Caki2 (cell line): ENCODE measurements around the gene FMN2. TPM values are rescaled to one million over a fixed set of nuclear protein-coding genes. Genes with fewer than 3 reads are reported as not detected.

ENCODE experiments used
- DNase-seq: peaks from one replicate; pipeline ENCODE4 v3.0.0-alpha.2; 2015; ENCODE audit warnings: low read depth
- in situ Hi-C: cut with HindIII; loops from 2 replicates; pipeline ENCODE4 v1.10.0; 2016; ENCODE audit warnings: low sequenced_read_pairs, low pct_unique_long_range_greater_than_20kb, mixed read lengths
- total RNA-seq: library from RNA; depleted of rRNA; stranded (reverse); fragments of >200 nt; shearing (Covaris generic); gene quantifications from 2 replicates; pipeline ENCODE4 v1.2.3, GENCODE V29; 2014; ENCODE audit warnings: low replicate concordance

The FMN2 gene
- total RNA-seq, 1 experiment from 2014 or later = 1.3 TPM

DNA sequence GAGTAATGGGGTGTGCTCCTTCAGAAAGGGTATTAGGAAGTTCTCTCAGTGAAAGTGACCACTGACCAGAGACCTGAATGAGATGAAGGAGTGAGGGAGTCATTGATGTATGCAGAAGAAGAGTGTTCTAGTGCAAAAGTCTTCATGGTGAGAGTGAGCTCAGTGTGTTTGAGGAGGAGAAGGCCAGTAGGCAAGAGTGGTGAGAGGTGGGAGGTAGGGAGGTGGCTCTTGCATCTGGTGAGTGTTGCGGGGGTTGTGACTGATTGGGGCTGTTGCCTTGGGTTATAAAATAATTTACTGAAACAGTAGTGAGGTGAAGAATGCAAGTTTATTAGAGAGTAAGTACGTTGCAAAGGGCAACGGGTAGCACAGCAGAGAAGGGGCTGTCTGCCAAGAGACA lies 26.2 kb downstream of the FMN2 start:
- DNase-seq = no peak
- in situ Hi-C loops = no loop called here

DNA sequence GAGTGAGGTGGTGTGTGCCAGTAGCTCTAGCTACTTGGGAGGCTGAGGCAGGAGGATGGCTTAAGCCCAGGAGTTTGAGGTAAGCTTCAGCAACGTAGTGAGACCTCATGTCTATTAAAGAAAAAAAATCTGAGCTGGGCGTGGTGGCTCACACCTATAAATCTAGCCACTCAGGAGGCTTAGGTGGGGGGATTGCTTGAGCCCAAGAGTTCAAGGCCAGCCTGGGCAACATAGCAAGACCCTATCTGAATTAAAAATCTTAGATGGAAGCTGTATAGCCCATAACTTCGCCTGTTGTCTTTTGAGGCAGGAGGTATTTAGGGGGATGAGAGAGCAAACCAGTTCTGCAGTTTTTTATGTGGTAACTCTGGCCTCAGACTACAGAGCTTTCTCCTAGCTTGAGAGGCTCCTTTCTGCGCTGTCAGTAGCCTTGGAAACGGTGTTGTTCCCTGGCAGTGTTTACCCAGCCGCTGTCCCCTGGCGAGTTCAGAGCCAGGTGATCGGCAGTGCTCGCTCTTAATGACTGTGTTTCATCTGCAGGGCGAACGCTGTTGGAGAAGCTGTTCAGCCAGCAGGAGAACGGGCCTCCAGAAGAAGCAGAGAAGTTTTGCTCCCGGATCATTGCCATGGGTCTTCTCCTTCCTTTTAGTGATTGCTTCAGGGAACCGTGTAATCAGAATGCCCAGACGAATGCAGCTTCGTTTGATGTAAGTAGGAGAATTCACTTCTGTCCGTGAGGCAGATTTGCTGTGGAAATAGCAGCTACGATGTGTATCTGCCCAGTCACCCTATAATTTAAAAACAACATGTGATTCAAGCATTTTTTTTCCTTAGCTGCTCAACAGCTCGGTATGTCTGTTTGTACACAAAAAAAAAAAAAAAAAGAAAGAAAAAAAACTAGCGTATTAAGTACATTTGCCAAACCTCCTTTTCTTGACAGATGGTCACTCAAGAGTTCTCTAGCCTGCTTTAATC lies 31.2 kb downstream of the FMN2 start:
- no peak for DNase-seq
- in situ Hi-C loops = no loop called here

DNA sequence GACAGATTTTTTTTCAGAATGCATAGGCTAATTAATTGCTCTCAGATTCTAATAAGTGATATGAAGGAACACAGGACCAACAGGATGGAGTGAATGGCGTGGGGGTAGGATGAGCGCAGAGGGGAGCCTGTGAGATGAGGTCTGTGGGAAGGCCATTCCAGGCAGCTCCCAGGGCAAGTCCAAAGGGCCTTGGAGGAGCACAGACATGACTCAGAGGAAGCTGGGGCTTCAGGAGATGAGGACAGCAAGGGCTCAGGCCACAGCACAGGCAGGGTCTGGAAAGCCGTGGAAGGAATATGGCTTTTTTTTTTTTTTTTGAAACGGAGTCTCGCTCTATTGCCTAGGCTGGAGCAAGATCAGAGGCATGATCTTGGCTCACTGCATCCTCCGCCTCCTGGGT lies 35.1 kb downstream of the FMN2 start:
- DNase-seq = no peak
- in situ Hi-C loops = no loop called here

DNA sequence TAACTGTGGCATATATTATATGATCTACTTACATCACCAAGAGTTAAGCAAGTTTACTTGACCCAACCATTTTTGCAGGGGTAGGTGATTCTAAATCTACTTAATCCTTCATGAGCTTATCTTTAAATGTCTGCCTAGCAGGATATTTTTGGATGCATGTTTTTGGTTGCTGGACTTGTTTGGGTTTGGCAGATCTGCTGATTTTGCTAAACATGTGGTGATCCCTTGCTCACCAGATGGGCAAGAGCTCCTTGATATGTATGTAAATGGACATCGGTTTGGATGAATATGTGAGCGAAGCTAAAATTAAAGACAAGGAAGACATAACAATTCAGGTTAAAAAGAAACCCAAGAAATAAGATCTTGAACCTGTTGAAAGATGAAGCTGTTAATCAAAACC lies 36.7 kb downstream of the FMN2 start:
- no peak for DNase-seq
- in situ Hi-C loops = no loop called here

DNA sequence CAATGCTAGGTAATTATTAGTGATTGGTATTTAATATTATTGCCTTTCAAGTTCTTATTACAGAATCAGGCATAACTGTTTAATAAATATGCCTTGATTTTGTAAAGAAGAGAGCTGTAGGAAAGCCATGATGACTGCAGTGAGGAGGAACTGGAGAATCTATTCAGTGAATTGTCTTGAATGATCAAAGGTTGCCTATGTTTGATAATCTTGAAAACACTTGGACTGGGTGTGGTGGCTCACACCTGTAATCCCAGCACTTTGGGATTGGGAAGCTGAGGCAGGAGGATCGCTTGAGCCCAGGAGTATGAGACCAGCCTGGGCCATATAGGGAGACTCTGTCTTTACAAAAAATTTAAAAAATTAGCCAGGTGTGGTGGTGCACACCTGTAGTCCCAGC lies 42.4 kb downstream of the FMN2 start:
- in situ Hi-C loops = no loop called here
- DNase-seq = no peak

DNA sequence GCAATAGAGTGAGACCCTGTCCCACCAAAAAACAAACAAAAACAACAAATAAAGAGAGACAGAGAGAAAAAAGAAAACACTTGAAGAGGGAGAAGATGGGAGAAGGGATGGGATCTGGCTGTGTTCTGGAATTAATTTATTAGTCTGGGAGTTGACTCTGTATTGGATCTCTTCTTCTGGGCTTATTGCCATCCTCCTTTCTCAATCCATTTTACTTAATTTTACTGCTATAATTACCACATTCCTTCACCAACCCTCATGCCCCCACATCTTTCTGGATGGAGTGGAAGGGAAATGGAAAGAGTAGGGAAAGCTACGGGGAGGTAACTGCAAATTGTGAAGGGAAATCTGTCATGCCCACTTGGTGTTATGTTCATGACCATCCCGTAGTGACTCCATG lies 42.9 kb downstream of the FMN2 start:
- in situ Hi-C loops = no loop called here

DNA sequence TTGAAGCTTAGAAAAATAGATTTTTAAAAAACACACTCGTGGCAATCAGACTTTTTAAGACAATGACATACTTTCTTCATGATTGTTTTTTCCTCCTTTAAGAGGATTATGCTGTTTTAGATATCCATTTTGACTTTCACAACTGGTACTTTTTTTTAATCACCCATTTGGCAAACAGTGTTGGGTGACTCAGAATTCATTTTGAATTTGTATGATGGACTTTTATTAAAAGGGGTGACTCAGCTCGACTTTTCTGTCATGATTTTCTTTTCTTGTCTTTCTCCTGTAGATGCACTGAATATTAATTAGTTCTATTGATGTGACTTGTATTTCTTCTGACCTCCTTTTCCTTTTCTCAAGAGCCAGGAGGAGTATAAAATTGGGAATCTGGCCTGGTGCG lies 44.7 kb downstream of the FMN2 start:
- in situ Hi-C loops = no loop called here
- DNase-seq = no peak

More for the DNA sequence above, 42.9 kb downstream of the FMN2 start:
- no peak for DNase-seq

DNA sequence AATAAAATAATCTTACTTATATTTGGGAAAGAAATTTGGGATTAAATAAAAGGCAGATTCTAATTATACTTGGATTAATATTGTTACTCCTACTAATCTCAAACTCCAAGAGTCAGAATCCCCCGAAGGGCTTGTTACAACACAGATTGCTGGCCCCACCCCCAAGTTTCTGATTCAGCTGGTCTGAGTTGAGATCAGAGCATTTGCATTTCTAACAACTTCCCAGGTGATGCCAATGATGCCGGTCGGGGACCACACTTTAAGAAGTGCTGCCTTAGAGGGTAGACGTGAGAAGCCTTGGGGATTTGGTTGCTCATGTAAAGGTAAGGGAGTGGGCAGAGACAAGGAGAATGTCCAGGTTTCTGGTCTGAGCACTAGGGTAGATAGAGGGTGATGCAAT lies 47.2 kb downstream of the FMN2 start:
- in situ Hi-C loops = no loop called here
- DNase-seq = no peak

DNA sequence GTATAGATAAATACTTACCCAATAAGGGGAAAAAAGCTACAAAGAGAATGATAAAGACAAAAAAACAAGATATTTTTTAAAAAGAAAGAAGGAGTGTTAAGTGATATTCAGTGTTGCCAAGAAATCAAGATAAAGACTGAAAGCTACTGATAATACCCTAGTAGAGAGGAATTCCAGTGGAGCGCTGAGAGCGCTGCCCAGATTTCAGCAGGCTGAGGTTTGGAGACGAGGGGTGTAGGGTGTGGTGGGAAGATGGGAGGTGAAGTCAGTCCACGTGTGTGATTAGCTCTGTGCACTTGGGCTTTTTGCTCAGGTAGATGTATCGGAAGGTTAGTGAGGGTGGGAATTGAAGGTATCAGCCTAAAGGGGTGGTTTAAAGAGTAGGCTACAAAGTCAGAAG lies 47.8 kb downstream of the FMN2 start:
- in situ Hi-C loops = no loop called here
- no peak for DNase-seq

DNA sequence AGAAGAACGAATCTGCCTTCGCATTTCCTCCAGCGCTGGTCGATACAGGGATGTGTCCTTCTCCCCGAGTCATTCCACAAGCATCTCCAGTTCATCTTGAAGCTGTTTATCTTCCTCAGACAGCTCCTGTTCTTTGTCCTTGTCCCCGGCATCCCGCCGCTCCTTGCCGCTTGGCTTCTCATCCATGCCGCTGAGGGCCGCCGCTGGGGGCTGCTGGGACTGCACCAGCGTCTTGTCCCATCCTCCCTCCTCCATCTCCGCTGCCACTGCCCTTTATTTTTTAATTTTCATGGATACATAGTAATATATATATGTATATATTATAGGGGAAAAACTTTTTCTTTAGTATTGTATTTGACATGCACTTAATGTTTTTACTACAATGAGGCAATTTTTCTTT lies 53.4 kb downstream of the FMN2 start:
- DNase-seq = no peak
- in situ Hi-C loops = no loop called here

DNA sequence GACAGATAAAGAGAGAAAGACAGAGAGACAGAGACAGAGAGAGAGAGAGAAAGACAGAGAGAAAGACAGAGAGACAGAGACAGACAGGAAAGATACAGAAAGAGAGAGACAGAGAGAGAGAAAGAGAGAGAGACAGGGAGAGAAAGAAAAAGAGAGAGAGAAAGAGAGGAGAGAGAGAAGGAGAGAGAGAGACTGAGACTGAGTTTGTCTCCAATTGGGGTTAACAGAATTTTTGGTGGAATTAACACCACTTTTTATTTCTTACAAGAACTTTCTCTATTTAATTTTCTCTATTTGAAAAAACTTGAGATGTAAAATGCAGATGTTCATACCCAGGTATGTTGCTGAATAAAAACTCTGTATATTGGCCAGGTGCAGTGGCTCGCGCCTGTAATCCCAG lies 56.6 kb downstream of the FMN2 start:
- DNase-seq = no peak
- in situ Hi-C loops = no loop called here

DNA sequence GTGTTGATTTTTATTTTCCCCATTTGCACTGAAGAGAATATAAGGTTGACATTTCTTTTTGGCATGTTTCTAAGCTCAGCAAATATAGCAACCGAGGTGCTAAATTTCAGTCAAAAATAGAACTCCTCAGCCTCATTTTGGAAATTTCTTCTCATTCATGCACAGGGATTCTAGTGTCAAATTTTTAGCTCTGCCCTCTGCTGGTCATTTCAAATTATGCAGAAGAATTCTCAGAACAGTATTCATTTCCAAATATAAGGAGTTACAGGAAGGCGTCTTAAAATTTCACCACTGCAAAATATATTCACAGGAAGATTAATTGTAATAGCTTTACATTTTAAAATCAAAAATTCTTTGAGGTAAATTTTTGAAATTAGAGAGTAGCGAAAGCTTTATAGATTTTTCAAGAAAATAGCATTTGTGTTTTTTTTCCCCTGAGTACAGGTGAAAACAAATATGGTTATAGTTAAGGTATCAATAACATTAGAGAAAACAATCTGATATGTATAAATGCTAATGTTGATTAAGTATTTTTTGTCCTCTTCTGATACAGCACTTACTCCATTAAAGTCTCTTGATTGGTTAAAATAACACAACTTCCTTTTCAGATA lies 57.9 kb downstream of the FMN2 start:
- peak; percentile 26 for DNase-seq
- in situ Hi-C loops = no loop called here

DNA sequence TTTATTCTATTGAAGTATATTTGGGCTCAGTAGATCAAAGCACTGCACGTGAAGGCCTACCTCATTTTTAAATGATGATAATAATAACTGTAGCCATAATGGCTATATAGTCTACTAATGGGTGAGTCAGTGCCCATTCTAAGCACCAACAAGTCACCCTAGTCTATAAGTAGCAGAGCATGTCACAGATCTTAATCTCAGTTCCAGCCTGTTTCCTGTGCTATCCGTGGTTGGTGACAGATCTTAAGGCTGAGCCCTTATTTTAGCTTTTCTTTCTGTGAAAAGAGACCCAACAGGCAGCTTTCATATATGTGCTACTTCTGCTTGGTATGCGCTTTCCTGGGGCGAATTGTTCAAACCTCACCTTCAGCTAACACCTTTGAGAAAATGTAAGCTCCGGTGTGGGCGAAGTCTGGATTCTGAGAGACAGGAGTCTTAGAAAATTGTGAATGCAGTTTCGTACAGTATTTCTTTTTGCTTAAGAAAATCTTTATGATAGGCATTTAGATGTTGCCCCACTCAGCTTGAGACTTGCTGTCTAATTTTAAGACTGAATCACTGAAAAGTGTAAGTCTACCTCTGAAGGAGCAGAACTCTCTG lies 59.6 kb downstream of the FMN2 start:
- DNase-seq = no peak
- in situ Hi-C loops = no loop called here

DNA sequence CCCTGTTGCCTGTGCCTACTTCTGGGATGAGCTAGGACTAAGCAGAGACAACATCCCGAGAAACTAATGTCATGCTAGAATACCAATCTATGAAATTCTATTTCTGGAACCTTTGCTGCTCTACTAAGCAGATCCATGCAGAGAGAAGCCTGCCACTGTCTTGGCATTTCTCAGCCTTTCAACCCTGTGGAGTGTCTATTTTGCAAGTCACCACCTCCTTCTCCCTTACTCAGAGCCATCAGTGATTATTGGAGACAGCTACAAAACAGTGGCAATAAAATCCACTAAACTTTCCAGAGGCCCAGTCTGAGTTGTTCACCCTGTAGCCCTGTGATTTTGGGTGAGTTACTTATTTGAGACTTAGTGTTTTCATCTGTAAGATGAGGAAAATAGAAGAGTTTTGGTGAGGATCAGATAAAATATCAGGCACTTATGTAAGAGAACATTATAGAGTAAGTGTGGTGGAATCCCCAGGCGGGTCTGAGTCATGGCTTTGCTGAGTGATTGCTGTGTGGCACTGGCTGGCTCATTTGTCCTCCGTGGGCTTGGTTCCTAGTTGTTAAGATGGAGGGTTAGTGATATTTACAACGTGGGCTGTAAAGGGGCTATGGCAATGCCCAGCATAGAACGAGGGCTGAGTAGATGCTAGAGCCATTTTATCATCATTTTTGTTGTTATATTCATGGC lies 61.1 kb downstream of the FMN2 start:
- DNase-seq = no peak
- in situ Hi-C loops = no loop called here

DNA sequence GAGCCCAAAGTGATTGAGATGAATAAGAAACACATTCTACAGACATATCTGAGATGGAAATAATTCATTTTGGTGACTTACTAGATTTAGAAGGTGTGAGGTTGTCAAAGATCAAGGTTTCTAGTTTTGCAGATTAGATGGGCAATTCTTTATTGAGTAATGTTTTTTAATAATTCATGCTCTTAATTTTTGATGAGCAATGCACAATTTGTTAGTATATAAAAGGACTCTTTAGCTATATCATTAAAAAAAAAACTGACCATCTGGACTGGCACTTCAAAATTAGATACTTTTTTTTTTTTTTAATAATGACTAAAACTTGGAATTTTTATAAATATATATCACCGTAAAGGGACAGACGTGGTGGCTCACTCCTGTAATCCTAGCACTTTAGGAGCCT lies 63.9 kb downstream of the FMN2 start:
- in situ Hi-C loops = no loop called here
- no peak for DNase-seq

DNA sequence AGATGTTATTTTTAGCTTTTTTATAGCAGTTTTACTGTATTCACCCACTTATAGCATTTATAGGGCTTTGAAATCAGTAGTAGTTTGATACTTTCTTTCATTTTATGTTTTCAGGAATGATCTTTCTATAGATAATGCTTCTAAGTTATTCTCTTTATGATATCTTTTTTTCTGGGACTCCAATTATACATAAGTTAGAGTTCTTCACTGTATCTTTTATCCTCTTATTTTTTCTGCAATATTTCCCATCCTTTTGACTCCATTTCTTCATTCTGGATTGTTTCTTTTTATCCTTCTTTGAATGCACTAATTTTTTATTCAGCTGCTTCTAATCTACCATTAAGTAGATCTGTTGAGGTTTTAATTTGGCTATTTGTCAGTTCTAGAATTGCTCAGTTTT lies 73.1 kb downstream of the FMN2 start:
- no peak for DNase-seq
- in situ Hi-C loops = no loop called here

DNA sequence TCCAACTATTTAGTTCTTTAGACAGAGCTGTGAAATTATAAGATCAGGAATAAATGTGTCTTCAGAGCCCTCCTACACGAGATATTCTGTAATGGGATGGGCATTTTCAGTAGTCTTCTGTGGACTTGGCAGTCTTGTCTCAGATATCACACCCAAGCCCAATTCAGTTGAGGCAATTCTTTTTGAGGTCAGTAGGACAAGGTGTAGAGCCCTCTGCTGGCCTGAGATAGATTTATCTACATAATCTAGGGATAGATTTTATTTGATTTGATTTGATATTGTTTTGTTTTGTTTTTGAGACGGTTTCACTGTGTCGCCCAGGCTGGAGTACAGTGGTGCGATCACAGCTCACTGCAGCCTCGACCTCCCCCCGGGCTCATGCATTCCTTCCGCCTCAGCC lies 77.5 kb downstream of the FMN2 start:
- DNase-seq = no peak
- in situ Hi-C loops = no loop called here

DNA sequence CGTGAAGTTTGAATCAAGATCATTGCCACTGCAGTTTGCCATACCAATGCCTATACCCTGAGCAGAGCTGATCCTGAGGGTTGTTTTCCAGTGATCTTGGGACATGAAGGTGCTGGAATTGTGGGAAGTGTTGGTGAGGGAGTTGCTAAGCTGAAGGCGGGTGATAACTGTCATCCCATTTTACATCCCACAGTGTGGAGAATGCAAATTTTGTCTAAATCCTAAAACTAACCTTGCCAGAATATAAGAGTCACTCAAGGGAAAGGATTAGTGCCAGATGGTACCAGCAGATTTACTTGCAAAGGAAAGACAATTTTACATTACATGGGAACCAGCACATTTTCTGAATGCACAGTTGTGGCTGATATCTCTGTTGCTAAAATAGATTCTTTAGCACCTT lies 78.6 kb downstream of the FMN2 start:
- no peak for DNase-seq
- in situ Hi-C loops = no loop called here

DNA sequence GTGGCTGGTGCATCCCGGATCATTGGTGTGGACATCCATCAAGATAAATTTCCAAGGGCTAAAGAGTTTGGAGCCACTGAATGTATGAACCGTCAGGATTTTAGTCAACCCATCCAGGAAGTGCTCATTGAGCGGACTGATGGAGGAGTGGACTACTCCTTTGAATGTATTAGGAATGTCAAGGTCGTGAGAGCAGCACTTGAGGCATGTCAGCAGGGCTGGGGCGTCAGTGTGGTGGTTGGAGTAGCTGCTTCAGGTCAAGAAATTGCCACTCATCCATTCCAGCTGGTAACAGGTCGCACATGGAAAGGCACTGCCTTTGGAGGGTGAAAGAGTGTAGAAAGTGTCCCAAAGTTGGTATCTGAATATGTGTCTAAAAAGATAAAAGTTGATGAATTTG lies 79.1 kb downstream of the FMN2 start:
- DNase-seq = no peak
- in situ Hi-C loops = no loop called here
